Sigmoid colon (tissue), 7 donors: Measurements from ENCODE around the gene IGF2BP2. TPM values are rescaled to one million over a fixed set of nuclear protein-coding genes. Genes with fewer than 3 reads are reported as not detected.
"Not testable (repeated sequence)": the region's sequence is repeated elsewhere in the genome, so short reads cannot be mapped to it uniquely, and the experiment has no call there.

ENCODE experiments used
- DNase-seq: peaks from one replicate; pipeline ENCODE4 v3.0.0-alpha.2; 2019
- H3K27ac ChIP-seq, 4 donors: fragments of 200-600 bp; sonication (generic); one replicate each; pipeline ENCODE4 v1.5.1; 2016 to 2019; ENCODE audit warnings: mild to moderate bottlenecking in 1 of 4
- H3K27me3 ChIP-seq, 3 donors: fragments of 200-600 bp; sonication (generic); one replicate each; pipeline ENCODE4 v1.5.1; 2019; ENCODE audit warnings: mild to moderate bottlenecking in 1 of 3
- H3K36me3 ChIP-seq, 4 donors: fragments of 200-600 bp; sonication (generic); one replicate each; pipeline ENCODE4 v1.5.1; 2016 to 2019
- H3K4me1 ChIP-seq, 4 donors: fragments of 200-600 bp; sonication (generic); one replicate each; pipeline ENCODE4 v1.5.1; 2017 to 2019
- H3K4me3 ChIP-seq, 4 donors: fragments of 200-600 bp; sonication (generic); one replicate each; pipeline ENCODE4 v1.5.1; 2017 to 2019; ENCODE audit warnings: mild to moderate bottlenecking in 2 of 4, moderate library complexity in 1 of 4
- H3K9me3 ChIP-seq, 4 donors: fragments of 200-600 bp in 3 of 4; sonication (generic) in 3 of 4; one replicate each; pipeline versions ENCODE4 v1.5.1 to v1.6.1; 2013 to 2019
- EP300 ChIP-seq, 4 donors: sonication (generic); formaldehyde crosslinking; IDR thresholded peaks; one replicate each; pipeline ENCODE4 v1.6.1; 2017; ENCODE audit warnings: antibody characterized with exemption in 4 of 4
- POLR2A ChIP-seq, 2 donors: fragments of 450-650 bp; IDR thresholded peaks; one replicate each; pipeline ENCODE4 v1.6.1; 2016; ENCODE audit warnings: antibody characterized with exemption in 2 of 2, mild to moderate bottlenecking in 2 of 2, moderate library complexity in 2 of 2
- POLR2AphosphoS5 ChIP-seq, 4 donors: sonication (generic); formaldehyde crosslinking; IDR thresholded peaks; one replicate each; pipeline ENCODE4 v1.6.1; 2017; ENCODE audit warnings: antibody characterized with exemption in 4 of 4
- WGBS, 2 donors: extraction: QIAGEN DNeasy Blood & Tissue Kit; methylation state at CpG; one replicate each; pipeline ENCODE4 v1.1.7; 2013; 5-methylcytosine and 5-hydroxymethylcytosine counted together
- intact Hi-C: fragments of 100-400 bp; cut with DNase I; formaldehyde crosslinking; loops from one replicate; pipeline ENCODE4 v1.15.1; 2023
- polyA plus RNA-seq, 3 donors: library from polyadenylated mRNA; stranded (reverse); fragments of 200-250 nt; gene quantifications; one replicate each; pipeline ENCODE4 v1.2.3, GENCODE V29; 2013
- total RNA-seq, 4 donors: library from RNA; depleted of rRNA; stranded (reverse); fragments of >200 nt; gene quantifications; one replicate each; pipeline ENCODE4 v1.1.0, GENCODE V29; 2016
- TF ChIP-seq, protein P1 (sequence below), 4 experiments: fragments of 450-650 bp in 3 of 4; fragments of 200-600 bp in 1 of 4; IDR thresholded peaks; one replicate each; pipeline ENCODE4 v1.5.1; 2016 to 2019; ENCODE audit warnings: antibody characterized with exemption in 4 of 4, mild to moderate bottlenecking in 3 of 4, moderate library complexity in 2 of 4
- donor health status: healthy with polysubstance abuse.
- donor health status: Bipolar disorder and iron deficiency.
- donor health status: healthy.

The IGF2BP2 gene
- total and polyA plus RNA-seq, 7 donors = 6.3 to 20.7 (median 14.7) TPM

GRCh38 chr3:185647134-185647879 is 177.5 kb downstream of the IGF2BP2 start:
- Histone ChIP-seq H3K36me3 (peaks cover 0 to 4% (median 0%) of the 10 kb centered on the region in 4 donors), H3K27me3 (no peaks in the 10 kb centered on the region), H3K27ac (no peak overlapping the region), H3K4me1 (no peaks in the 10 kb centered on the region), H3K4me3 (no peak overlapping the region), H3K9me3 (no peaks in the 10 kb centered on the region)
- WGBS, 2 donors = 86 to 93% methylated on average over 19 of the region's 19 CpGs
- TF ChIP-seq EP300 (IDR thresholded peaks at IDR 0.05) (no peak), POLR2A (IDR thresholded peaks at IDR 0.05) (no peak), POLR2AphosphoS5 (IDR thresholded peaks at IDR 0.05) (no peak)
- TF ChIP-seq, protein P1, sequence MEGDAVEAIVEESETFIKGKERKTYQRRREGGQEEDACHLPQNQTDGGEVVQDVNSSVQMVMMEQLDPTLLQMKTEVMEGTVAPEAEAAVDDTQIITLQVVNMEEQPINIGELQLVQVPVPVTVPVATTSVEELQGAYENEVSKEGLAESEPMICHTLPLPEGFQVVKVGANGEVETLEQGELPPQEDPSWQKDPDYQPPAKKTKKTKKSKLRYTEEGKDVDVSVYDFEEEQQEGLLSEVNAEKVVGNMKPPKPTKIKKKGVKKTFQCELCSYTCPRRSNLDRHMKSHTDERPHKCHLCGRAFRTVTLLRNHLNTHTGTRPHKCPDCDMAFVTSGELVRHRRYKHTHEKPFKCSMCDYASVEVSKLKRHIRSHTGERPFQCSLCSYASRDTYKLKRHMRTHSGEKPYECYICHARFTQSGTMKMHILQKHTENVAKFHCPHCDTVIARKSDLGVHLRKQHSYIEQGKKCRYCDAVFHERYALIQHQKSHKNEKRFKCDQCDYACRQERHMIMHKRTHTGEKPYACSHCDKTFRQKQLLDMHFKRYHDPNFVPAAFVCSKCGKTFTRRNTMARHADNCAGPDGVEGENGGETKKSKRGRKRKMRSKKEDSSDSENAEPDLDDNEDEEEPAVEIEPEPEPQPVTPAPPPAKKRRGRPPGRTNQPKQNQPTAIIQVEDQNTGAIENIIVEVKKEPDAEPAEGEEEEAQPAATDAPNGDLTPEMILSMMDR (IDR thresholded peaks at IDR 0.05) = no peak
- DNase-seq = peak; percentile 51
- intact Hi-C loops = no loop called here

DNA sequence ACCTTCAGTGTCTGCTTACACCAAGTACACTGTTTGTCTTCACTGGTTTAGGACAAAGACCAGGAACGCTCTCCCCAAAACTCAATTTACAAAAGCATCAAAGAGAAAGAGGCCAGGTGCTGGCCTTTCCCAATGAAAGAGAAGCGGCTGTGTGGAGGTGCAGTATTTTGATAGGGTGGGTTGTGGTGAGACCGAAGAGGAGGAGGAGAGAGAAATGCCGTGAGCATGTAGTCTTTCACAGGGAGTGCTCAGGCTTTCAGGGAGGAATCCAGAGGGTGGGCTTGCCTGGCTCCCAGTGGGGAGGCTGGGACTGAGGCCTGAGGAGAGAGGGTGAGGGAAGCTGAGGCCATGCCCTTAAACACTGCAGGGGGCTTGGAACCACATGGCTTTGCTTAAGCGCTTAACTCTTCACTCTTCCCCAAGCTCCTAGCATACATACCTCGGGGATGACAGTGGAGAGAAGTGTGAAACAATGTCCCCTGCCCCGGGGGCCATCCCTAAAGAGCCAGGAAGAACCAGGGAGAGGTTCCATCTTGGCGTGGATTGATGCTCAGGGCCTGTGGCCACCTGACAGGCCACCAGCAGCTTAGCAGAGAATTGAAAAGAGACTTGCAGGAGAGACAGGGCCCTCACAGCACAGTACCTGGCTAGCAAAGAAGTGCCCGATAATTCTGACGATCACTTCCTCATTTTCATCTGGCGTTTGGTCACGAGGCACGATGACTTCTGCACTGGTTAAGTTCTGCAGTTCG is 178.3 kb downstream of the IGF2BP2 start:
- DNase-seq = peak; percentile 24
- Histone ChIP-seq H3K4me3 (no peak overlapping the region), H3K9me3 (no peaks in the 10 kb centered on the region), H3K27me3 (no peaks in the 10 kb centered on the region), H3K36me3 (peaks cover 0 to 4% (median 0%) of the 10 kb centered on the region in 4 donors), H3K4me1 (no peaks in the 10 kb centered on the region), H3K27ac (peak overlapping the region in 1 of 4 donors; percentile 39)
- TF ChIP-seq EP300 (IDR thresholded peaks at IDR 0.05) = no peak
- TF ChIP-seq, protein P1 (IDR thresholded peaks at IDR 0.05) = no peak
- no peak for TF ChIP-seq POLR2AphosphoS5 (IDR thresholded peaks at IDR 0.05)
- no peak for TF ChIP-seq POLR2A (IDR thresholded peaks at IDR 0.05)
- whole genome bisulfite sequencing, 2 donors = 75 to 89% methylated on average over 14 of the region's 14 CpGs
- intact Hi-C loops = no loop called here

GRCh38 chr3:185645596-185646381 is 179.1 kb downstream of the IGF2BP2 start:
- no peak overlapping the region for H3K4me3 ChIP-seq
- TF ChIP-seq POLR2A (IDR thresholded peaks at IDR 0.05) (no peak), POLR2AphosphoS5 (IDR thresholded peaks at IDR 0.05) (no peak)
- TF ChIP-seq, protein P1 (IDR thresholded peaks at IDR 0.05) = no peak
- H3K9me3 ChIP-seq = no peaks in the 10 kb centered on the region
- intact Hi-C loops = no loop called here
- WGBS, 2 donors = 86% methylated on average over 16 of the region's 16 CpGs
- H3K4me1 ChIP-seq = no peaks in the 10 kb centered on the region
- DNase-seq = peak; percentile 42
- H3K27ac ChIP-seq = peak overlapping the region in 1 of 4 donors; percentile 39
- H3K27me3 ChIP-seq = no peaks in the 10 kb centered on the region
- peaks cover 0 to 4% (median 0%) of the 10 kb centered on the region in 4 donors for H3K36me3 ChIP-seq

- H3K9me3 ChIP-seq, H3K27me3 ChIP-seq, H3K4me3 ChIP-seq, H3K36me3 ChIP-seq, H3K4me1 ChIP-seq, H3K27ac ChIP-seq, intact Hi-C loops: not testable (repeated sequence)
- 87 to 89% methylated on average over 17 of the region's 17 CpGs for WGBS, 2 donors
- peak; percentile 40 for DNase-seq
Observed at GRCh38 chr3:185645191-185645590, 179.7 kb downstream of the IGF2BP2 start.

- Histone ChIP-seq H3K4me1 (no peaks in the 10 kb centered on the region), H3K9me3 (no peaks in the 10 kb centered on the region), H3K36me3 (no peaks in the 10 kb centered on the region), H3K27me3 (no peaks in the 10 kb centered on the region), H3K27ac (no peak overlapping the region), H3K4me3 (no peak overlapping the region)
- DNase-seq = no peak
- intact Hi-C loops = no loop called here
- no peak for TF ChIP-seq POLR2AphosphoS5 (IDR thresholded peaks at IDR 0.05)
- TF ChIP-seq POLR2A (IDR thresholded peaks at IDR 0.05) = no peak
- TF ChIP-seq, protein P1 (IDR thresholded peaks at IDR 0.05) = no peak
- no peak for TF ChIP-seq EP300 (IDR thresholded peaks at IDR 0.05)
- 85 to 93% methylated on average over 2 of the region's 2 CpGs for WGBS, 2 donors
Observed at GRCh38 chr3:185640308-185640707, 184.5 kb downstream of the IGF2BP2 start.
